ENCODE measurements around the gene ACE2.

- TF ChIP-seq, protein P1, sequence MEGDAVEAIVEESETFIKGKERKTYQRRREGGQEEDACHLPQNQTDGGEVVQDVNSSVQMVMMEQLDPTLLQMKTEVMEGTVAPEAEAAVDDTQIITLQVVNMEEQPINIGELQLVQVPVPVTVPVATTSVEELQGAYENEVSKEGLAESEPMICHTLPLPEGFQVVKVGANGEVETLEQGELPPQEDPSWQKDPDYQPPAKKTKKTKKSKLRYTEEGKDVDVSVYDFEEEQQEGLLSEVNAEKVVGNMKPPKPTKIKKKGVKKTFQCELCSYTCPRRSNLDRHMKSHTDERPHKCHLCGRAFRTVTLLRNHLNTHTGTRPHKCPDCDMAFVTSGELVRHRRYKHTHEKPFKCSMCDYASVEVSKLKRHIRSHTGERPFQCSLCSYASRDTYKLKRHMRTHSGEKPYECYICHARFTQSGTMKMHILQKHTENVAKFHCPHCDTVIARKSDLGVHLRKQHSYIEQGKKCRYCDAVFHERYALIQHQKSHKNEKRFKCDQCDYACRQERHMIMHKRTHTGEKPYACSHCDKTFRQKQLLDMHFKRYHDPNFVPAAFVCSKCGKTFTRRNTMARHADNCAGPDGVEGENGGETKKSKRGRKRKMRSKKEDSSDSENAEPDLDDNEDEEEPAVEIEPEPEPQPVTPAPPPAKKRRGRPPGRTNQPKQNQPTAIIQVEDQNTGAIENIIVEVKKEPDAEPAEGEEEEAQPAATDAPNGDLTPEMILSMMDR (IDR thresholded peaks at IDR 0.05): no peak
- TF ChIP-seq POLR2A (IDR thresholded peaks at IDR 0.05): no peak
These were observed 76.3 kb downstream of the ACE2 start for GRCh38 chrX:15524417-15524816.
